NCI-H128 (cell line): ENCODE data around the gene AMER3.

Experiments
- DNase-seq: peaks from one replicate; lab custom pipeline; 2025; ENCODE audit not compliant: unreplicated experiment; lab: John Stamatoyannopoulos, UW

Gene AMER3

DNA sequence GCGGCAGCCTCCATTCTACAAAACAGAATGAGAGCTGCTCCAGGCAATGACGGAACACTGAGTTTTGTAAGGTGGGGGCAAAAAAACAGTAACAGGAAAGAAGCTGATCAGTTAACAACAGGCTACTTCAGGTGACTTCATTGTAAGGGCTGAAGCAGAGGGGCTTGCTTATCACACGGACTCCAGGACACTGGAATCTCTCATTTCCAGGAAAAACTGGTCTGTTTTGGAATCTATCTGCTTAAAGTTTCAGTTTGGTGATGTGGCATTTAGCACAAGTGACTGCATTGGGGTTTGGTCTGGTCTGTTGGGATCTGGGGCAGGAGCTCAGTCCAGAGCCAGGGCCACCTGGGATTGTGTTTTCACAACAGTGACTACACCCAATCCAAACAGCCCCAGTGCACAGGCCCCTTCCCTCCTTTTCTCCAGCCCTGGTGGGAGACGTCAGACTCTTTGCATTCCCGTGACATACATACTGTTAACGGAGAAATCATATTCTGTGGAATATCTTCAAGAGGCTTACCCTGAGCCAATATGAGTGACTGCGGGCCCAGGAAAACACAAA, 14.1 kb downstream of the AMER3 start:
- no peak for DNase-seq

DNA sequence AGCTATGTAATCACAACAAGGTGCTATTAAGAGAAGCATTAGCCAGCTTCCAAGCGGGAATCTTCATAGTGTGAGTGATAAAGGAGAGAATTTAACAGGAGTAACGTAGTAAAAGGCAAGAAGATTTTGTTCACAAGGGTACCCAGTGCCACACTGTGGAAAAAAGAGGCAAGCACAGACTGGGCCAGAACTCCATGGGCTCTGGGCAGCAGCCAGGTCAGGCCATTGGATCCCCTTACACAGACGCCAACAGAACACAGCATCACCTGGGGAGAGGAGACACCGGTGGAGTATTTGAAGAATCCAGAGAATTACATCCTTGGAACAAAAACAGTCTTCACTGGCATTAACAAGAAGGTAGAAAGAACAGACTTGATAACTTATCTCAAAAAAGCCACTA, 21.2 kb downstream of the AMER3 start:
- DNase-seq, result no peak

DNA sequence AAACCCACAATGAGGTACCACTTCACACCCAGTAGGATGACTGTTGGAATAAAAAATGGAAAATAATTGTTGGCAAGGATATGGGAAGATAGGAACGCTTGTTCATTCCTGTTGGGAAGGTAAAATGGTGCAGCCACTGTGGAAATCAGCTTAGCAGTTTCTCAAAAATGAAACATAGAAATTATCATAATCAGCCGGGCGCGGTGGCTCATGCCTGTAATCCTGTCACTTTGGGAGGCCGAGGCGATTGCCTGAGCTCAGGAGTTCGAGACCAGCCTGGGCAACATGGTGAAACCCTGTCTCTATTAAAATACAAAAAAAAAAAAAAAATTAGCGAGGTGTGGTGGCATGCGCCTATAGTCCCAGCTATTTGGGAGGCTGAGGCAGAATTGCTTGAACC, 23.4 kb downstream of the AMER3 start:
- no peak for DNase-seq

DNA sequence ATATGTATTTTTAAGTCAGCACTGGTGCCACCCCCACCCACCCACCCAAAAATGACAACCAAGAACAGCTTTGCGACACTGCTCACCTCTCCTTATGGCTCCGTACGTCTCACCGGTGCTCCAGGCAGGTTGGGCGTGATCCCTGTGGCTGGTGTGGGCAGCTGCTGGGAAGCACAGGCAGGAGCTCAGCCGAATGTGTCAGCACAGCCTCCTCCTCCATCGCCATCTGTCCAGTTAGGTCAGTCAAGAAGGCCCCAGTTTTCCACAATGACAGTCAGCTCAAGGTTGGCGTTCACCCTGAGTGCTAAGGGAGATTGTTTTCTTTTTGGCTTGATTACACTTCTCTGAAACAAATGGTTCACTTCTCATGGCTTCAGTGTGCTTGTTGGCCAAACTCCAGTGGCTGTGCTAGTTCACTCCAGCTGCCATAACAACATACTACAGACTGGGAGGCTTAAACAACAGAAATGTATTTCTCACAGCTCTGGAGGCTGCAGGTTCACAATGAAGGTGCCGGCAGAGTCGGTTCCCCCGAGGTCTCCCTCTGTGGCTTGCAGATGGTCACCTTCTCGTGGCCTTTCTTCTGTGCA, 30.2 kb downstream of the AMER3 start:
- DNase-seq, result no peak

DNA sequence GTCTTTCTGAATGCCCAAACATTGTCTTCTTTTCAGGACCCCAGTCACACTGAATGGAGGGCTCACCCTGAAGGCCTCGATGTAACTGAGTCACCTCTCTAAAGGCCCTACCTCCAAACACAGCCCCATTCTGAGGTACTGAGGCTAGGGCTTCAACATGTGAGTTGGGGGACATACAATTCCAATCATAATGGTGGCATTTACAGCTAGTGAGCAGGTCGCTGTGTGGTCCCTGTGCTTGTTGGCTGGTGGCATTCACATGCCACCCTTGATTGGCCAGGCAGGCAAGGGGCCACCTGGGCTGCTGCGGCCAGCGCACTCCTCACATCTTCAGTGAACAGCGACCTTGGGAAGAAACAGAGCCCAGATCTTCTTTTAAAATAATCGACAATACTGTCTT, 30.7 kb downstream of the AMER3 start:
- no peak for DNase-seq

DNA sequence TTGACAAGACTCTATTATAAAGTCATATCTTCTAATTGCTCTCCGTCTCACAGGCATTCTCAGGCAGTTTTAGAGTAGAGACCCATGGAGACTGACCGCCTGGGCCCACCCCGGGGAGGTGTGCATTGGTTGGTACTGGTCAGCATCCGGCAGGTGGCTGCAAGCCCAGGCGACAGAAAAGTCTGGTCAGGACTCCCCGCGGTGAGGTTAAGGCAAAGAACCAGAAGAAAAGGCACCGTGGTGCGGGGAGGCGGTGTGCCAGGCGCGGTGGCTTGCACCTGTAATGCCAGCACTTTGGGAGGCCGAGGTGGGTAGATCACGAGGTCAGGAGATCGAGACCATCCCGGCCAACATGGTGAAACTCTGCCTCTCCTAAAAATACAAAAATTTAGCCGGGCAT, 32.5 kb downstream of the AMER3 start:
- DNase-seq, result no peak

DNA sequence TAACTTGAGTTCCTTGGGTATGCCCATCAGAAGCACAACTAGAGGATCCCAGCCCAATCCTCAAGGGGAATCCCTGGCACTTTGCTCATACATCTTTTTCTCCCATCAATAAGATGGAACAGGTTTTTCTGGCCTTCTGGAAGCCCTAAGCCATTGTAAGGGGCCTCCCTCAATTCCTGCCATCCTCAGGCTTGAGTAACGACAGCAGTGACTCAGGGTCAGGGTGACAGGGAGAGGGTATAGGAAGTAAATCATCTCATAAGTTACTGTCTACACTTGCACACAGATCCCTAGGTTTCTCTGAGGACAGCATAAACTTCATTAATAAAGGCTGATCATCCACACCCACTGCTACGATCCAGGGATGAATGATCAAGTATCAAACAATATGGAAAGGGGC, 35.0 kb downstream of the AMER3 start:
- no peak for DNase-seq

DNA sequence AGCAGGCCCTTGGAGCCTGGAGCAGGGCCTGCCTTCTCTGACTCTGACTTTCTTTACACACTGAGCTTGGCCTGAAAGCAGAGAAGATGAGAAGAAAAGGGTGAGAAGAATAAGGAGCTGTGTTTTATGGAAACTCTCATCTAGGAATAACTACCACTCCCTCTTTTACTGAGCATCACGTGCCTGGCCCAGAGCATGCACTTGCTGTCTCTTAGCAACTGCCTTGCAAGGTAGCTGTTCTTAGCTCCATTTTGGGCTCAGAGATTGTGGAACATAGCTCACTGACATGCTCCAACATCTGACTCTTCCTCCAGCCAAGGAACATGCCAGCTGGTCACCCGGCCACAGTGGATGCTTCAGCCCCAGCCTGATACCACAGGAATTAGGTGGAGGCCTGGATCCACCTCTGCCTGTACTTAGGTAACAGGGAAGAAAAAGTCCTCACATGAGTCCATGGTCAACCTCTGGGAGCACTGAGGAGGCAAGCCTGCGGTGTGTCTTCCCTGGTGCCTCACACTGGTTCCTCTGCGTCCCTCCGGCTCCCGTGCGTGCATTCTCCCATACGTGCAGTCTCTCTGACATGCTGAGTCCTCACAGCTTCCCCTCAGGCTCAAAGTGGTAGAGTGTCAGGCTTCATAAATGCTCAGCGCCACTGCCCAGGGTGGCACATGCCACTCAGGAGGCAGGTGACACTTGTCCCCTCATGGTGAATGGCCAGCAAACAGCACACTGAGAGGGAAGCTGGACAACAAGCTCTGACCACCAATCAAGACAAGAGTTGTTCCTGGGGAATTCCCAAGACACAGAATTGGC, 35.7 kb downstream of the AMER3 start:
- DNase-seq, result no peak

DNA sequence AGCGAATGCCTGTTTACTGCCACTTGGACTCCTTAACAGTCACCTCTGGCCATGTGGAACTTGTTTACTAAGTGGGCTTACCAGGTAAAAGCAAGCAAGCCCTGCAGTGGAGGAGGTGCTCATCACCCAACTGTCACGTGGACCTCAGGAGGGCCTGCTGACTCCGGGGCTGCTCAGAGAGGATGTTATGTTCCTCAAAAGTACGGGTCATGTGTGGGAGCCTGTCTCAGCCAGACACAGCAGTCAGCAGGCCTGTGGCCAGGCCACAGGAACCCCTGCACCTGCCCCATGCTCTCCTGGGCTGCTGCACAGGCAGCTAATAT, 36.2 kb downstream of the AMER3 start:
- no peak for DNase-seq

DNA sequence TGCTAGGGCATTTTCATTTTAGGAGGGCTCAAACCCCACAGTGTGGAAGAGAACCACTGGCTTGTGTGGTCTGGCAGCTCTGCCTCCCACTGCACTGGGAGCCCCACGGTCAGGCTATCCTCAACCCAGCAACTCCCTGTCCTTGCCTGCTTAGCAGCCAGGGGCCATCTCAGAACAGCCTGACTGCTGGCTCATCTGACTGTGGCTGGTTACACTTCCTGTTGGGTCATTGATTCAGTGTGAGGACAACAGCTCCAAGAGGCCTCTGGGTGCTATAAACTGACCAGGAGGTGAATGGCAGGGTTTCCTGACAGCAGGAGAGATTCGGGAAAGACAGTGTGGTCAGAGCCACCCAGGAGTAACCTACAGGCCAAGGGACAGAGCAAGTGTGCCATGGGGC, 40.1 kb downstream of the AMER3 start:
- DNase-seq, result no peak

DNA sequence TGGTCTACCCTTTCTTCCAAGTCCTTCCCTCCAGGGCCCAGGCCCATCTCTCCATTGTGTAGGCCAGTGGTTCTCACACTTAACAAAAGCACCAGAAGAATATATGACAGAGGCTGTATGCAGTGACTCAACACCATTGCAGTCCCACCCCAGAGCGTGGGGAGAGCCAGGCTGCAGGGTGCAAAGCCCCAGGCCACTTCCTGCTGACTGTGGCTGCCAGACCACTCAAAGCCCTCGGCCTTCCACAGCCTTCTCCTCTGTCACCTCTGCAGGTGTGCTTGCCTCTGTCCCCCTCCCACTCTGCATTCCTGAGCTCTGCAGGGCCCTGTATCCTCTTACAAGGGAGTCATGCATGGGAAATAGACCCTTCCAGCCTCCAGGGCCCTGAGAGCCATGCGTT, 41.0 kb downstream of the AMER3 start:
- DNase-seq, result no peak

DNA sequence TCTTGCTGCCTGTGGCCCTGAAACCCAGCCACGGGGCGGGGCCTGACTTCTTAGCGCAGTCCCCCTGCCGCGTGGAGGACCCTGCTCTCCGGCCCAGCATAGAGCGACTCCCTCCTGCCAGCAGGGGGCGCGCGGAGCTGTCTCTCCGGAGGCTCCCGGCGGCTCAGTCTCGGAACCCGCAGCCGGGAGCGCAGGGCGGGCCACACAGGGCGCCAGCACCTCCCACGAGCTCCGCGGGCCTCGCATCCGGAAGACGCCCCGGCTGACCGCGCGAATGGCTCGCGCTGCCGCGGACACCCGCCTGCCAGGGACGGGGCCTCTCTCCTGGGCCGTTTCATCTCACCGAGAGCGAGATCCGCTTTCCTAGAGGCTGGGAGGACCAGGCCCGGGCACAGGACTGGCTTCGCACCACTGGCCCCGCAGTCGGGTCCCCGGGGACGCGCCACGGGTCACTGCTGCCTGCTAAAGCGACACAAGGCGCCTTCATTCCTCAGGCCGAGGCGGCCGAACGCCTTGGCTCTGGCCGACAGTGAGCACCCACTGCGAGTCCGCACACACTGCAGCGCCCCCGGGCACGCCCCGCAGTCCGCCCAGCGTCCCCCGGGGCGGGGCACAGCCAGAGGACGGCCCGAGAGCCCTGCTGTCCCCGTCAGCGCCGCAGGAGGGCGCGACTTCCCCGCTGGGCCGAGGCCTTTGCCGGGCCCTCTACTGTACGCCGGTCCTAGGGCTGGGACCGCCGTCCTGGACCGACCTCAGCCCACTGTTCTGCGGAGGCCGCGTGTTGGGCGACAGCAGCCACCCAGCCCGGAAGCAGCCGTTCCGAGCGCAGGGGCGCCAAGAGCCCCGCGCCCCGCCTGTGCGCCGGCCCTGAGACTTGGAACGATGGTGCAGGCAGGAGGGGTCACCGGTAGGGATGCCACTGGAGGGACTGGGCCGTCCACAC, 42.4 kb downstream of the AMER3 start:
- DNase-seq, result peak; percentile 22

DNA sequence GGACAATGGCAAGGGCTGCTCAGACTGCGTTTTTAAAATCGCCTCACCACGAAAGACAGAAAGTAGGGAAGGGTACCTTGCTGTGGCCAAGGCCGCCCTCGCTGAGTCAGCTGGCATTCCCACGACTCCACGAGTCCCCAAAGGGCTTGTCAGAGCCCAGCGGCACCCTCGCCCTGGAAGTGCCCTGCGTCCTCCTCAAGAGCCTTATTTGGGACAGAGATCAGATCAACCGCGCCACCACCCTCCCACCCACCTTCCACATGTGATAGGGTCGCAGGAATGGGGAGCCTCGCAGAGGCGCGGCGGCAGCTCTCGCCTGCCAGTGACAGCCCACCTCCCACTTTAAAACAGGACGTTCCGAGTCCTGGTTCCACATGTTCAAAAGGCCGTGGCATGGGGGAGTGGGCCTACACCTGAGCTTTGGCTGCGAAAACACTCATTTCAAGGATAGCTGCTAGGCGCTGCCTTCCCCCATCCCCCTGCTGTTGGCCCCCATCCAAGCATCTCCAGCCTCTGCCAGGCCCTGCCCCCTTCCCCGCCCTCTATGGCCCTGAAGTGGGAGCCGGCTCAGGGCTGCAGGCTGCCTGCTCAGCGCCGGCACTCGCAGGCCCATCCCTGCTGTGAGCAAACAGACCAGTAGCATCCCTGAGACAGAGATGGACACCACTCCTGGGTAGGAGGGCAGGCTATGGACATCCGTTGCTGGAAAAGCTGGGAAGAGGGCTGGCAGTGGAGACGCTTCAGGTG, 43.3 kb downstream of the AMER3 start:
- no peak for DNase-seq

DNA sequence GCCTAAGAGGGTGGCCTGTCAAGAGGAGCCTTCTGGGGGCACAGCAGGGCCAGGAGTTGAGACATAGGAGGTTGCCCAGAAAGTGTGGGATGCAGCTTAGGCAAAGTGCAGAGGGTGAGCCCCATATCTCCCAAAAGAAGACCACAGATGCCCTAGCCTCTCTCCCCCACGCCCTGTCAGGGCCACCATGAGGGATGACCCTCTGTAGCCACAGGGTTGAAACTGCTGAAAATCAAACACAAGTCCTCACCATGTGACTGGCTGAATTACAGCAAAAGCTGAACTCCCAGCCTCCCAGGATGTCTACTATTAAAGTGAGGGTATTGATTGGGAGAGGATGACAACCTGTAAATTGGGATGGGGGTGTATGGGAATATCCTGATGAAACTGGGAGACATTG, 44.0 kb downstream of the AMER3 start:
- DNase-seq, result no peak

DNA sequence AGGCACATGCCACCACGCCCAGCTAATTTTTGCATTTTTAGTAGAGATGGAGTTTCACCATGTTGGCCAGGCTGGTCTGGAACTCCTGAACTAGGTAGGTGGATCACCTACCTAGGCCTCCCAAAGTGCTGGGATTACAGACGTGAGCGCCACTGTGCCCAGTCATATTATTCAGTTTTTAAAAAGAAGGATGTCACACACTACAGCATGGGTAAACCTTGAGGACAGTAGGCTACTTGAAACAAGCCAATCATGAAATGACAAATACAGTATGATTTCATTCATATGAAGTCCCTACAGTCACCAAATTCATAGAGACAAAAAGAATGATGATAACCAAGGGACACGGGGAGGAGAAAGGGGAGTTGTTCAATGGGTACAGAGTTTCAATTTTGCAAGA, 50.3 kb downstream of the AMER3 start:
- no peak for DNase-seq

DNA sequence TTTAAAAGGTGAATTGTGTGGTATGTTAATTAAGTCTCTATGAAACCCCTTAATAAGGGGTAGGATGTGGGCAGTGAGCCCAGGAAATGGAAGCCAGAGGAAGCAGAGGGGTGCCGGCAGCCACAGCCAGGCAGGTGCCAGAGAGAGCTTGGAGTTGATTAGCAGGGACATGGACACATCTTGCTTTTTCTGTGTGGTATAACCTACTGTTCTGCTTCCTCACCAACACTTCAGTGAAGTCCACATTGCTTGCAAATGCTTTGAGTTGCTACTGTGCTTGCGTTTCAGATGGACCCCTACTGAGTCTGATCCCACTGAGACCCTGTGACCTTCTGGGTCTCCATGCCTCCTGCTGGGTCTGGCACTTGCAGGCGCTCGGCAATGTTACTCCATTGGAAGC, 51.0 kb downstream of the AMER3 start:
- no peak for DNase-seq

DNA sequence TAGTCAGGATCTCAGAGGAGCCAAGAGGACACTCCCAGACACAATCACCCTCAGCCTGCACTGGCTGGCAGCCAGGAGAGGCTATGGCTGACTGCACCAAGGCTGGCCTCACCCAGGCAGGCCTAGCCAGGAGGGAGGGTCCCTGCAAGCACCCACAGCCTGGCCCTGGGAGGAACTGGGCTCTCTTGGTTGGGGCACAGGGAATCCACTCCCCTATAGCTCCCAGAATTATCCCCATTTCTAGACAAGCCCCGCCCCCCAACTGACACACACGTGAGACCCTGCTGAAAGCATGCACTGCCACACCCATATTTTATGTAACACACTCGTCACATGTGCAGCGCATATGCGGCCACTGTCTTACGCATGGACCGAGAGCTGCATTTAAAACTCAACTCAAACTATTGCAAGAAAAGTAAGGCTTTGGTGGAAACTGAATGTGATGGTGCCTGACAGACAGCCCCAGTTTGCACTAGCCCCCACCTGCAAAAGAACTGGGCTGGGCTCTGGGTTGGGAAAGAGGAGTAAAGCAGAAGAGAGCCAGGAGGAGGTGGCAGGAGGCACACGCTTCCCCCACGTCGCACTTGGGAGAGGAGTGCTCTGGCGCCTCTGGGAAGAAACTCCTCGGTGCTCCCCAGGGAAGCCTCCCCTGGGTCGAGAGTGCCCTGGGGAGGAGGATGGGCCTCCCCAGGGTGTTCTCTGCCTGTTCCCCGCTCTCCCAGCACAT, 52.5 kb downstream of the AMER3 start:
- no peak for DNase-seq

DNA sequence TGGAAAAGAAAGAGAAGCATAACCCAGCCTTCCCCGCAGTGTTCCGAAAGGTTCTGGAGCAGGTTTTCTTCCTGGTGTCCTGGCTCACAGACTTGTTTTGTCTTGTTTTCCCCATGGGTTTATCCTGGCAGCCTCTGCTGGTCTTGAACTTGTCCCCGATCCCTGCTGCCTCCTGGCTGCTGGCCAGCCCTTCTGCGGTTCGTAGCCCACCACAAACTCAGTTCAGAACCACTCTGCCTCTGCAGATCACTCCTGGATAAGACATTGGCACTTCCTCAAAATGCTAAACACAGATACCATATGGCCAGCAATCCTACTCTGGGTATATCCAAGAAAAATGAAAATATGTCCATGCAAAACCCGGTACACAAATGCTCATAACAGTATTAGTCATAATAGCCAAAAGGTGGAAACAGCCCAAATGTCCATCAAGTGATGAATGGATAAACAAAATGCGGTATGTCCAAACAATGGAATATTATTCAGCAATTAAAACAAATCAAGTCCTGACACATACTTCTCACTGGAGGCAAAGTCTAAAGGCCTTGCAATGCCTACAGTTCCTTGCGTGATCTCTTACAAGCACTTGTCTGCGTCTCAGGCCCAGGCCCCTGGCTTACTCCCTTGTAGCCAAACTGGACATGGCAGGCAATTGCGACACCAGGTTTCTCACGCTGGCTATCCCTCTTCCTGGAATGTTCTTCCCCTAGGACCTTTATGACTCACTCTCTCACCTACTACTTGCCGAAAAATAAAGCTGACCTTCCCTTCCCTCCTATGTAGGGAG, 53.3 kb downstream of the AMER3 start:
- DNase-seq, result no peak

DNA sequence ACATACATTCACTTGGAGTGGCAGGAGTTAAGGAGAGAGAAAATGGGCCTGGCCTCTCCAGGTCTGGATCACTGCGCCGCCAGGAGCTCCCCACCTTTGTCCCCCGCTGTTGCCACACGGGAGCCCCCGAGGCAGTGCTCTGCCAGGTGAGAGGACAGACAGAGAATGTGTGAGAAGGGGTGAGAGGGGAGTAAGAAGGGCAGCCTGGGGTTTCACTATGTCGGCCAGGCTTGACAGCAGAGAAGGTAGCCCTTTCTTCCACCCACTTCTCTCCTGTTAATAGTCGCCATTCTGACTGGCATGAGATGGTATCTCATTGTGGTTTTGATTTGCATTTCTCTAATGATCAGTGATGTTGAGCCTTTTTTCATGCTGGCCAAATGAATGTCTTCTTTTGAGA, 55.1 kb downstream of the AMER3 start:
- DNase-seq, result no peak

DNA sequence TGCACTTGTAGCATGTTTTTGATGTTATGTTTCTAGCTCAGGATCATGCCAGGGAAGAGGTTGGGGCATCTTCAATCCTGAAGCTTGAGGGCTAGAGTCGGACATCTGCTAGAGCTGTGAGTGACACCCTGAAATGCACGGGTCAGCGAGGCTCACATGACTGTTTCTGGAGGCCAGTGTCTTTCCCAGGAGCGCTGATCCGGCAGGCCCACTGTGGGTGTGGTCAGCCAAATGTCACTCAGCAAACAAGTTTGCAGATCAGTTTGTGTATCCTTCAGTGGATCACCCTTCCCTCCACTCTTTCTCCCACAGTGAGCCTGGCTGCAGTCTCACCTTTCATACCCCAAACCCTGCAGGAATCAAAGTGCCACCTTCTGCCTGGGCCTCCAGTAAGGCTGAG, 58.4 kb downstream of the AMER3 start:
- DNase-seq, result no peak
